ENCODE data around the gene DLGAP1. TPM values are rescaled to one million over a fixed set of nuclear protein-coding genes. Genes with fewer than 3 reads are reported as not detected.

Gene DLGAP1
- total and polyA plus RNA-seq, 10 of the 15 experiments (the other 5 are each of a cell fraction or from before 2014, with no cell fraction given), result 0.23 to 27.6 (median 1.9) TPM

DNA sequence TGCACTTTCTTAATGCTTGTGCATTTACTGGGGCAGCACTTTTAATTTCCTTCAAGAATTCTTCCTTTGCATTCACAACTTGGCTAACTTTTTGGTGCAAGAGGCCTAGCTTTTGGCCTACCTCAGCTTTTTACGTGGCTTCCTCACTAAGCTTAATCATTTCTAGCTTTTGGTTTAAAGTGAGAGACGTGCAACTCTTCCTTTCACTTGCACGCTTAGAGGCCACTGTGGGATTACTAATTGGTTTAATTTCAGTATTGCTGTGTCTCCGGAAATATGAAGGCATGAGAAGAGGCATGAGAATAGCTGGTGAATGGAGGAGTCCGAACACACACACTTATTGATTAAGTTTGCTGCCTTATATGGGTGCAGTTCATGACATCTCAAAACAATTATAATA, 354.1 kb downstream of the DLGAP1 start (continued):
- TF ChIP-seq TAF1 (IDR thresholded peaks at IDR 0.05; ENCODE audit: borderline replicate concordance, low read depth, low read length) (no peak), CREB1 (IDR thresholded peaks at IDR 0.05; ENCODE audit: low read depth) (no peak), STAT3 (IDR thresholded peaks at IDR 0.05; ENCODE audit: low read depth, low read length) (no peak), PAX8 (IDR thresholded peaks at IDR 0.05) (no peak), EZH2 (IDR thresholded peaks at IDR 0.05; ENCODE audit: borderline replicate concordance, control insufficient read depth, low read depth, low read length) (no peak), ATF7 (IDR thresholded peaks at IDR 0.05; ENCODE audit: low read depth) (peak; percentile 61; the same call in 1 of the 2 replicates), GABPA (IDR thresholded peaks at IDR 0.05; ENCODE audit: low read depth) (no peak), MEF2A (IDR thresholded peaks at IDR 0.05; ENCODE audit: insufficient read depth, low read depth, low read length) (no peak), CHD2 (IDR thresholded peaks at IDR 0.05; ENCODE audit: borderline replicate concordance, low read depth, low read length) (no peak), MTA3 (IDR thresholded peaks at IDR 0.05; ENCODE audit: borderline replicate concordance, low read length) (no peak), YBX1 (IDR thresholded peaks at IDR 0.05) (no peak), BHLHE40 (IDR thresholded peaks at IDR 0.05; ENCODE audit: borderline replicate concordance in 1 of 2, low read depth in 2 of 2, low read length in 1 of 2) (peak; percentile 69 to 85), ZNF217 (IDR thresholded peaks at IDR 0.05) (peak; percentile 63; the same call in 1 of the 2 replicates), RCOR1 (conservative IDR thresholded peaks at IDR 0.05; ENCODE audit: low read depth, low read length) (no peak)
- TF ChIP-seq, protein P1, sequence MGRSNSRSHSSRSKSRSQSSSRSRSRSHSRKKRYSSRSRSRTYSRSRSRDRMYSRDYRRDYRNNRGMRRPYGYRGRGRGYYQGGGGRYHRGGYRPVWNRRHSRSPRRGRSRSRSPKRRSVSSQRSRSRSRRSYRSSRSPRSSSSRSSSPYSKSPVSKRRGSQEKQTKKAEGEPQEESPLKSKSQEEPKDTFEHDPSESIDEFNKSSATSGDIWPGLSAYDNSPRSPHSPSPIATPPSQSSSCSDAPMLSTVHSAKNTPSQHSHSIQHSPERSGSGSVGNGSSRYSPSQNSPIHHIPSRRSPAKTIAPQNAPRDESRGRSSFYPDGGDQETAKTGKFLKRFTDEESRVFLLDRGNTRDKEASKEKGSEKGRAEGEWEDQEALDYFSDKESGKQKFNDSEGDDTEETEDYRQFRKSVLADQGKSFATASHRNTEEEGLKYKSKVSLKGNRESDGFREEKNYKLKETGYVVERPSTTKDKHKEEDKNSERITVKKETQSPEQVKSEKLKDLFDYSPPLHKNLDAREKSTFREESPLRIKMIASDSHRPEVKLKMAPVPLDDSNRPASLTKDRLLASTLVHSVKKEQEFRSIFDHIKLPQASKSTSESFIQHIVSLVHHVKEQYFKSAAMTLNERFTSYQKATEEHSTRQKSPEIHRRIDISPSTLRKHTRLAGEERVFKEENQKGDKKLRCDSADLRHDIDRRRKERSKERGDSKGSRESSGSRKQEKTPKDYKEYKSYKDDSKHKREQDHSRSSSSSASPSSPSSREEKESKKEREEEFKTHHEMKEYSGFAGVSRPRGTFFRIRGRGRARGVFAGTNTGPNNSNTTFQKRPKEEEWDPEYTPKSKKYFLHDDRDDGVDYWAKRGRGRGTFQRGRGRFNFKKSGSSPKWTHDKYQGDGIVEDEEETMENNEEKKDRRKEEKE (IDR thresholded peaks at IDR 0.05), result no peak
- TF ChIP-seq, protein P2, sequence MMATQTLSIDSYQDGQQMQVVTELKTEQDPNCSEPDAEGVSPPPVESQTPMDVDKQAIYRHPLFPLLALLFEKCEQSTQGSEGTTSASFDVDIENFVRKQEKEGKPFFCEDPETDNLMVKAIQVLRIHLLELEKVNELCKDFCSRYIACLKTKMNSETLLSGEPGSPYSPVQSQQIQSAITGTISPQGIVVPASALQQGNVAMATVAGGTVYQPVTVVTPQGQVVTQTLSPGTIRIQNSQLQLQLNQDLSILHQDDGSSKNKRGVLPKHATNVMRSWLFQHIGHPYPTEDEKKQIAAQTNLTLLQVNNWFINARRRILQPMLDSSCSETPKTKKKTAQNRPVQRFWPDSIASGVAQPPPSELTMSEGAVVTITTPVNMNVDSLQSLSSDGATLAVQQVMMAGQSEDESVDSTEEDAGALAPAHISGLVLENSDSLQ (IDR thresholded peaks at IDR 0.05), result 0 out of 2 replicates have a peak, but pooled peaks have one; percentile 34
- TF ChIP-seq, protein P3, sequence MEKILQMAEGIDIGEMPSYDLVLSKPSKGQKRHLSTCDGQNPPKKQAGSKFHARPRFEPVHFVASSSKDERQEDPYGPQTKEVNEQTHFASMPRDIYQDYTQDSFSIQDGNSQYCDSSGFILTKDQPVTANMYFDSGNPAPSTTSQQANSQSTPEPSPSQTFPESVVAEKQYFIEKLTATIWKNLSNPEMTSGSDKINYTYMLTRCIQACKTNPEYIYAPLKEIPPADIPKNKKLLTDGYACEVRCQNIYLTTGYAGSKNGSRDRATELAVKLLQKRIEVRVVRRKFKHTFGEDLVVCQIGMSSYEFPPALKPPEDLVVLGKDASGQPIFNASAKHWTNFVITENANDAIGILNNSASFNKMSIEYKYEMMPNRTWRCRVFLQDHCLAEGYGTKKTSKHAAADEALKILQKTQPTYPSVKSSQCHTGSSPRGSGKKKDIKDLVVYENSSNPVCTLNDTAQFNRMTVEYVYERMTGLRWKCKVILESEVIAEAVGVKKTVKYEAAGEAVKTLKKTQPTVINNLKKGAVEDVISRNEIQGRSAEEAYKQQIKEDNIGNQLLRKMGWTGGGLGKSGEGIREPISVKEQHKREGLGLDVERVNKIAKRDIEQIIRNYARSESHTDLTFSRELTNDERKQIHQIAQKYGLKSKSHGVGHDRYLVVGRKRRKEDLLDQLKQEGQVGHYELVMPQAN (conservative IDR thresholded peaks at IDR 0.05), result no peak
- TF ChIP-seq, protein P4, sequence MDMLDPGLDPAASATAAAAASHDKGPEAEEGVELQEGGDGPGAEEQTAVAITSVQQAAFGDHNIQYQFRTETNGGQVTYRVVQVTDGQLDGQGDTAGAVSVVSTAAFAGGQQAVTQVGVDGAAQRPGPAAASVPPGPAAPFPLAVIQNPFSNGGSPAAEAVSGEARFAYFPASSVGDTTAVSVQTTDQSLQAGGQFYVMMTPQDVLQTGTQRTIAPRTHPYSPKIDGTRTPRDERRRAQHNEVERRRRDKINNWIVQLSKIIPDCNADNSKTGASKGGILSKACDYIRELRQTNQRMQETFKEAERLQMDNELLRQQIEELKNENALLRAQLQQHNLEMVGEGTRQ (IDR thresholded peaks at IDR 0.05; ENCODE audit: borderline replicate concordance, low read depth, low read length), result no peak
- TF ChIP-seq, protein P5, sequence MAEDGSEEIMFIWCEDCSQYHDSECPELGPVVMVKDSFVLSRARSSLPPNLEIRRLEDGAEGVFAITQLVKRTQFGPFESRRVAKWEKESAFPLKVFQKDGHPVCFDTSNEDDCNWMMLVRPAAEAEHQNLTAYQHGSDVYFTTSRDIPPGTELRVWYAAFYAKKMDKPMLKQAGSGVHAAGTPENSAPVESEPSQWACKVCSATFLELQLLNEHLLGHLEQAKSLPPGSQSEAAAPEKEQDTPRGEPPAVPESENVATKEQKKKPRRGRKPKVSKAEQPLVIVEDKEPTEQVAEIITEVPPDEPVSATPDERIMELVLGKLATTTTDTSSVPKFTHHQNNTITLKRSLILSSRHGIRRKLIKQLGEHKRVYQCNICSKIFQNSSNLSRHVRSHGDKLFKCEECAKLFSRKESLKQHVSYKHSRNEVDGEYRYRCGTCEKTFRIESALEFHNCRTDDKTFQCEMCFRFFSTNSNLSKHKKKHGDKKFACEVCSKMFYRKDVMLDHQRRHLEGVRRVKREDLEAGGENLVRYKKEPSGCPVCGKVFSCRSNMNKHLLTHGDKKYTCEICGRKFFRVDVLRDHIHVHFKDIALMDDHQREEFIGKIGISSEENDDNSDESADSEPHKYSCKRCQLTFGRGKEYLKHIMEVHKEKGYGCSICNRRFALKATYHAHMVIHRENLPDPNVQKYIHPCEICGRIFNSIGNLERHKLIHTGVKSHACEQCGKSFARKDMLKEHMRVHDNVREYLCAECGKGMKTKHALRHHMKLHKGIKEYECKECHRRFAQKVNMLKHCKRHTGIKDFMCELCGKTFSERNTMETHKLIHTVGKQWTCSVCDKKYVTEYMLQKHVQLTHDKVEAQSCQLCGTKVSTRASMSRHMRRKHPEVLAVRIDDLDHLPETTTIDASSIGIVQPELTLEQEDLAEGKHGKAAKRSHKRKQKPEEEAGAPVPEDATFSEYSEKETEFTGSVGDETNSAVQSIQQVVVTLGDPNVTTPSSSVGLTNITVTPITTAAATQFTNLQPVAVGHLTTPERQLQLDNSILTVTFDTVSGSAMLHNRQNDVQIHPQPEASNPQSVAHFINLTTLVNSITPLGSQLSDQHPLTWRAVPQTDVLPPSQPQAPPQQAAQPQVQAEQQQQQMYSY (CRISPR knock-in tag; IDR thresholded peaks at IDR 0.05), result no peak
